OCI-LY1 (cell line): ENCODE data around the gene KLHL40.

Source experiments
- H2AFZ ChIP-seq: fragments of 200-600 bp; sonication (generic), shearing (Covaris generic); 2 replicates; pipeline ENCODE4 v1.6.0; 2014; ENCODE audit warnings: antibody characterized with exemption, mild to moderate bottlenecking, low read length
- H3F3A ChIP-seq: fragments of 200-600 bp; sonication (generic), shearing (Covaris generic); 2 replicates; pipeline ENCODE4 v1.6.0; 2014; ENCODE audit warnings: mild to moderate bottlenecking, antibody characterized with exemption, low read length, moderate library complexity; ENCODE audit not compliant: insufficient read depth
- H3K27ac ChIP-seq: fragments of 200-600 bp; sonication (generic); 2 replicates; pipeline ENCODE4 v1.5.1; 2014; ENCODE audit warnings: low read length, mixed run types, mild to moderate bottlenecking, low read depth; ENCODE audit not compliant: poor library complexity, severe bottlenecking
- H3K27me3 ChIP-seq: fragments of 200-600 bp; sonication (generic); 2 replicates; pipeline ENCODE4 v1.6.0; 2014; ENCODE audit warnings: antibody characterized with exemption, mild to moderate bottlenecking, low read length, moderate library complexity; ENCODE audit not compliant: insufficient read depth
- H3K36me3 ChIP-seq: fragments of 200-600 bp; sonication (generic); 2 replicates; pipeline ENCODE4 v1.6.1; 2014; ENCODE audit warnings: mild to moderate bottlenecking, antibody characterized with exemption, low read length, moderate library complexity, mixed read lengths; ENCODE audit not compliant: insufficient read depth
- H3K4me1 ChIP-seq: fragments of 200-600 bp; sonication (generic); 2 replicates; pipeline ENCODE4 v1.5.1; 2014; ENCODE audit warnings: mild to moderate bottlenecking, low read length, moderate library complexity; ENCODE audit not compliant: insufficient read depth, severe bottlenecking
- H3K4me2 ChIP-seq: fragments of 200-600 bp; sonication (generic), shearing (Covaris generic); 2 replicates; pipeline ENCODE4 v1.6.1; 2014; ENCODE audit warnings: low read length
- H3K4me3 ChIP-seq: fragments of 200-600 bp; sonication (generic); 2 replicates; pipeline ENCODE4 v1.5.1; 2014; ENCODE audit warnings: low read length, low read depth, mild to moderate bottlenecking, mixed read lengths; ENCODE audit not compliant: poor library complexity, severe bottlenecking
- H3K79me2 ChIP-seq: fragments of 200-600 bp; shearing (Covaris generic); 2 replicates; pipeline ENCODE4 v1.6.1; 2016; ENCODE audit warnings: mixed run types, low read length, mixed read lengths; ENCODE audit not compliant: insufficient read depth
- H3K9ac ChIP-seq: fragments of 200-600 bp; sonication (generic), shearing (Covaris generic); 2 replicates; pipeline ENCODE4 v1.6.1; 2014; ENCODE audit warnings: mild to moderate bottlenecking, low read length, mixed read lengths
- H3K9me2 ChIP-seq: fragments of 200-600 bp; sonication (generic), shearing (Covaris generic); 2 replicates; pipeline ENCODE4 v1.6.1; 2014; ENCODE audit warnings: low read depth, mild to moderate bottlenecking, low read length, mixed read lengths
- H3K9me3 ChIP-seq: fragments of 200-600 bp; shearing (Covaris generic); 2 replicates; pipeline ENCODE4 v1.6.1; 2014; ENCODE audit warnings: low read length, mixed read lengths
- H4K20me1 ChIP-seq: fragments of 200-600 bp; sonication (generic), shearing (Covaris generic); 2 replicates; pipeline ENCODE4 v1.6.0; 2016; ENCODE audit warnings: mild to moderate bottlenecking, low read length; ENCODE audit not compliant: insufficient read depth
- EZH2 ChIP-seq: fragments of 200-600 bp; sonication (generic), shearing (Covaris generic); IDR thresholded peaks from 2 replicates; pipeline ENCODE4 v1.8.0; 2017; ENCODE audit warnings: borderline replicate concordance, mixed run types, mild to moderate bottlenecking, antibody characterized with exemption, low read length, moderate library complexity, mixed read lengths
- TF ChIP-seq, protein P1 (sequence below): fragments of 200-600 bp; sonication (generic), shearing (Covaris generic); IDR thresholded peaks from 2 replicates; pipeline ENCODE4 v1.5.1; 2017; ENCODE audit warnings: mild to moderate bottlenecking, antibody characterized with exemption, low read length, moderate library complexity, mixed read lengths

The KLHL40 gene

DNA sequence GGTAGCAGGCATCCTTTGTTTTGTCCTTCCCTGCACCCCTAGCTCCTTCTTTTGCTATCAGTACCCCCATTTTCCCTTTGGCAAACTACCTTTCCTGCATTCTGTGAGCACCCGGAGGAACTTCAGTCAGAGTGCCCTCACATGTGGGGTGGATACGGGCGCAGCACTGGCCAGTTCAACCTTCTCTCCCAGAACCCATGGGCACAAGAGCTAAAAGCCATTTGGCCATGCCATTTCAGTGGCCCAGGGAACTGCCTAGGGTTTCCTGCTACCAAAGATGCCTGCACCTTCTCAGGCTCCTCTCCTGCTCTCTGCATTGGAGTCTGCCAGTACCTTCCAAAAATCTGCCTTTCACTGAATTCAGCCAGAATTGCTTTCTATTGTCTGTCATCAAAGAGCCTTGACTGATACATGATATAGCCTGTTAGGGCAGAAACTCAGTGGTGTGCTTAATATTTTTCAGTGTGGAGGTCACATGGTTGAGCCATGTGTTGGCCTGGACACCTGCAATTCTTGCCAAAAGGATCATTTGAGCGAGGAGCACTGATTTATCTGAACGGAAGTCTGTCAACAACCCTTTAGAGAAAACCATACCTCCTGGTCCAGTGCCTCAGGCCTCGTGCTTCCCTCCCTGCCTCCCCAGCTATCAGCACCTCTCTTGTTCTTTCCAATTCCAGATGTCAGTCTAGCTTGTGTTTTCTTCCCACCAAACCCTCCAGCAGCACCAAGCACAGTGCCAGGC is 44.2 kb downstream of the KLHL40 start:
- no peaks in the 10 kb centered on the region for H4K20me1 ChIP-seq
- no peaks in the 10 kb centered on the region for H3F3A ChIP-seq
- H3K9me2 ChIP-seq, result no peaks in the 10 kb centered on the region
- no peak for TF ChIP-seq EZH2
- TF ChIP-seq, protein P1, sequence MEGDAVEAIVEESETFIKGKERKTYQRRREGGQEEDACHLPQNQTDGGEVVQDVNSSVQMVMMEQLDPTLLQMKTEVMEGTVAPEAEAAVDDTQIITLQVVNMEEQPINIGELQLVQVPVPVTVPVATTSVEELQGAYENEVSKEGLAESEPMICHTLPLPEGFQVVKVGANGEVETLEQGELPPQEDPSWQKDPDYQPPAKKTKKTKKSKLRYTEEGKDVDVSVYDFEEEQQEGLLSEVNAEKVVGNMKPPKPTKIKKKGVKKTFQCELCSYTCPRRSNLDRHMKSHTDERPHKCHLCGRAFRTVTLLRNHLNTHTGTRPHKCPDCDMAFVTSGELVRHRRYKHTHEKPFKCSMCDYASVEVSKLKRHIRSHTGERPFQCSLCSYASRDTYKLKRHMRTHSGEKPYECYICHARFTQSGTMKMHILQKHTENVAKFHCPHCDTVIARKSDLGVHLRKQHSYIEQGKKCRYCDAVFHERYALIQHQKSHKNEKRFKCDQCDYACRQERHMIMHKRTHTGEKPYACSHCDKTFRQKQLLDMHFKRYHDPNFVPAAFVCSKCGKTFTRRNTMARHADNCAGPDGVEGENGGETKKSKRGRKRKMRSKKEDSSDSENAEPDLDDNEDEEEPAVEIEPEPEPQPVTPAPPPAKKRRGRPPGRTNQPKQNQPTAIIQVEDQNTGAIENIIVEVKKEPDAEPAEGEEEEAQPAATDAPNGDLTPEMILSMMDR, result no peak
- no peak overlapping the region for H3K27ac ChIP-seq
- no peak overlapping the region for H2AFZ ChIP-seq
- H3K4me2 ChIP-seq, result no peak overlapping the region
- H3K4me3 ChIP-seq, result no peak overlapping the region
- no peak overlapping the region for H3K9ac ChIP-seq
- H3K9me3 ChIP-seq, result no peaks in the 10 kb centered on the region
- H3K27me3 ChIP-seq, result no peaks in the 10 kb centered on the region
- H3K4me1 ChIP-seq, result no peaks in the 10 kb centered on the region
- H3K79me2 ChIP-seq, result no peaks in the 10 kb centered on the region
- H3K36me3 ChIP-seq, result no peaks in the 10 kb centered on the region

DNA sequence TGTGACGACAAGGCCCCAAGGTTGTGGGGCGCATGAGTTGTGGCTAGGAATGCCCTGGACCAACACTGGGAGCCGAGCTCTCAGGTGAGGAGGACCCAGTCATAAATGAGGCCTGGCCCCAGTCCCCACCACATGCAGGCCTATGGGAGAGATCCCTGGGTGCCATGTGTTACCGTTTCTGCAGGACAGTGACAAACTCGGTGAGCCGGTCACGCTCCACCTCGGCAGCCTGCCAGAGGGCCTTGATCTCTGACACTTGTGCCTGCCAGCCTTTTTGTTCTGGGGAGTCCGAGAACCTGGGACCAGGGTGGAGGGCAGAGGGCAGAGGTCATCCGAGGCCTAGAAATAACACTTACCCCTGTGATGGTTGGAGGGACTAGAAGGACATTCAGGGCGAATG is 45.0 kb downstream of the KLHL40 start:
- H3K27ac ChIP-seq, result no peak overlapping the region
- H3K4me1 ChIP-seq, result no peaks in the 10 kb centered on the region
- TF ChIP-seq, protein P1, result no peak
- no peak for TF ChIP-seq EZH2
- H3F3A ChIP-seq, result no peaks in the 10 kb centered on the region
- H2AFZ ChIP-seq, result no peak overlapping the region
- H3K36me3 ChIP-seq, result no peaks in the 10 kb centered on the region
- no peak overlapping the region for H3K4me2 ChIP-seq
- H3K9me3 ChIP-seq, result no peaks in the 10 kb centered on the region
- H4K20me1 ChIP-seq, result no peaks in the 10 kb centered on the region
- H3K79me2 ChIP-seq, result no peaks in the 10 kb centered on the region
- no peaks in the 10 kb centered on the region for H3K27me3 ChIP-seq
- no peaks in the 10 kb centered on the region for H3K9me2 ChIP-seq
- H3K9ac ChIP-seq, result no peak overlapping the region
- H3K4me3 ChIP-seq, result no peak overlapping the region

DNA sequence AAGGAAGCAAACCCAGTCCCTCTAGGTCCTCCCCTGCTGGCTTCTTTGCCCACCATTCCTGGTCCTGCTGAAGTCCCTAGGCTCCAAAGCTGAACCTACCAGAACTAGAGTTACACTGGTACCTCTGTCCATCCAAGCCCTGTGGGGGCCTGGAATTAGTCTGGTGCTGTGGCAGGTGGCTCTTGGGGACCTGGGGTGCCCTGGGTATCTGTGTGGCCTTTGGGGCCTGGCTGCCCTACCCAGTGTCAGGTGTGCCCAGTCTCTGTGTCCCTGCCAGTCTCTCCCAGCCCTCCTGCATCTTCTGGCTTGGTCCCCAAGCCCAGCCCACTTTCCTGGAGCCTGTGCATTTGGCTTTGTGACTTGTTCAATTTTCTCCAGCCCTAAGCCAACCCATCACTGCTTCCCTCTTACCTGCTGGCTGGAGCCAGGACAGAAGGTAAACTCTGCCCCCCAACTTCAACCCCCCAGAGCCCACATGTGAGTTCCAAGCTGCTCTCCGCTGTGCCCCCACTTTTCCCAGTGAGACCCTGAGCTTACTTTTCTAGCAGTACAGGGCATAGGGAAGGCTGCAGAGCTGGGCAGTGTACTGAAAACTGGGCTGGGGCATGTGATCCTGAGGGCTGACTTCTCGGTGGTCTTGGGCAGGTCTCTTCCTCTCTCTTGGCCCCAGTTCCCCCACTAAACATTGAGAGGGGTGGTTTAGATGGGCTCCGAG is 45.5 kb downstream of the KLHL40 start:
- H3K4me1 ChIP-seq, result no peaks in the 10 kb centered on the region
- no peaks in the 10 kb centered on the region for H3K9me2 ChIP-seq
- H3K36me3 ChIP-seq, result no peaks in the 10 kb centered on the region
- H3K79me2 ChIP-seq, result no peaks in the 10 kb centered on the region
- H4K20me1 ChIP-seq, result no peaks in the 10 kb centered on the region
- H3K9ac ChIP-seq, result no peak overlapping the region
- no peak overlapping the region for H3K4me2 ChIP-seq
- no peaks in the 10 kb centered on the region for H3K9me3 ChIP-seq
- H3K27me3 ChIP-seq, result no peaks in the 10 kb centered on the region
- no peak overlapping the region for H3K4me3 ChIP-seq
- H3K27ac ChIP-seq, result no peak overlapping the region
- no peaks in the 10 kb centered on the region for H3F3A ChIP-seq
- H2AFZ ChIP-seq, result no peak overlapping the region
- TF ChIP-seq, protein P1, result no peak
- TF ChIP-seq EZH2, result no peak
